Smooth muscle cell of the brain vasculature (primary cell): ENCODE data around the gene ATRIP.
A peak's percentile ranks its signal among the peaks of the same experiment; 100 is the strongest.

Experiments used
- DNase-seq: peaks from one replicate; pipeline ENCODE4 v3.0.0-alpha.2; 2012; ENCODE audit warnings: low read depth, low spot score

Gene ATRIP

GRCh38 chr3:48423241-48423882 lies 23.2 kb upstream of the ATRIP start:
- no peak for DNase-seq

DNA sequence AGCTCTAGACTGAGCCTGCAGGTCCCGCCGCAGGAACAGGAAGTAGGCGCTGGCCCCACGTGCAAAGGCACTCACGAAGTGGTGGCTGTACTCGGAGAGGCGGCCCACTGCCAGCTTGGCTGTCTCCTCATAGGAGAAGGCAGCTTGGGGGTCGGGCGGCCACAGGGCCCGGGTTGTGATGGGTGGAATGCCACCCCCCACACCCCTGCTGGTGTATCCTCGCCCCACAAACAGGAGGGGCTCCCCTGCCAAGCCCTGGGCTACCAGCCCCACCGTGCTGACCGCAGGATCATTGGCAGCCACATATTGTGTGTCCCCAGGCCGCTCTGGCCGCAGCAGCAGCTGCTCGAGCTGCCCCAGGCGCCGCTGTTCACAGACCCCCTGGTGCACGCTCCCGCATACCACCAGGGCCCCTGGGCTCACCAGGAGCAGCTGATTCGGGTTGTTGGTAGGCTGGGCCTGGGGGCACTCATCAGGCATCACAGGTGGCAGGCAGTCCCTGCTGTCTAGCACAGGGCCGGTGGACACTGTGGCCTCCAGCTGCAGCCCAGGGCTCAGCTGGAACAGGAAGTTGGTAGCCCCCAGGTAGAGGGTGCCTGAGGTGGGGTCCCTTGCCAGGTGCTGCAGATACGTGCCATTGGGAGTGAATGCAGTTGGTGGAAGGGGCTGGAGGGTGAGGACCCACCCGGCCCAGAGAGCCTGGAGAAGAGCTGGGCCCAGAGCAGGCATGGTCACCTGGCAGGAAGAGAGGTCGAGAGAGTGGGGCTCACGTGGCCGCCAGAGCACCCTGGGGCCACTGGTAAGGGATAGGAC lies 22.4 kb upstream of the ATRIP start:
- DNase-seq: no peak

DNA sequence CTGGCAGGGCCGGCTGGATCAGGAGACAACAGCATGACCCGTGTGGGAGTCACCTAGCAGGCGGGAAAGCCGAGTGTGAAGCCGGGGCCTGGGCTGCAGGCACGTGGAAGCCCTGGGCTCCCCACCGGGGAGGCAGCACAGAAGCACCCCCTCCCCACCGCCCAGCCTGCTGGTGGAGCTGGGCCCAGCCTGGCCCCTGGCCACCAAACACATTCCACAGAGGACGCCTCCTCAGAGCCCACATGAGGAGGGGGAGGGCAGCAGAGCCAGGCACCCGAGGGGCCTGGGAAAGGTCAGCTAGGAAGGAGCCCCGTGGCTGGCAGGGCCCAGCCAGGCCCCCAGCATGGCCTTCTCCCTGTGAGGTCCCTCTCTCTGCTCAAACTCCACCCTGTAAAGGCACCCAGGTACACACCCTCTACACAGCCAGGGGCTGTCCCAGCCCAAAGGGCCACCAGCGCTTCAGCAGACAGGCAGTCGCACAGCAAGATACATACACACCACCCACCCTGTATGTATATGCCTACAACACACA lies 21.2 kb upstream of the ATRIP start:
- DNase-seq: no peak

DNA sequence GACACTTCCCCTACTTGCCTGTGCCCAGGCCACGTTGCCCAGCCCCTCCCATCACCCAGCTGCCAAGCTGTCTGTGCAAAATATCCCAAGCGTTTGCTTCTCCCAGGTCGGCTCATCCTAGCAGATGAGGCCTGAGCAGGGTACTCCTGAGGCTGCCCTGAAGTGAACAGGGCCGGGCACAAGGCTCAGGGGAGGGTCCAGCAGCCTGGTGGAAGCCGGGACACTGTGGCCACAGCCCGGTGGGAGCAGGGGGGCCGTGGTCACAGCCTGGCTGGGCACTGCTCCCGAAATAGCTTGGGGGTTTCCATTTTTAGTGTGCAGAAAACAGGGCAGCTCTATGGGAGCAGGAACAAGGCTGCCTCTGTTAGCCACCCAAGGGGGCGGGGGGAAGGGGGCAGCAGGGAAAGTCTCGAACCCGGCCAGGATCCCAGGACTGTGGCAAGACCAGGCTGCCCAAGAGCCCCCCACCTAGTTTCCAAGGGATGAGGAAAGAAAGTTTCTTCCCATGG lies 20.1 kb upstream of the ATRIP start:
- DNase-seq: no peak

- DNase-seq: no peak
These were observed 19.4 kb upstream of the ATRIP start for GRCh38 chr3:48426944-48427629.

DNA sequence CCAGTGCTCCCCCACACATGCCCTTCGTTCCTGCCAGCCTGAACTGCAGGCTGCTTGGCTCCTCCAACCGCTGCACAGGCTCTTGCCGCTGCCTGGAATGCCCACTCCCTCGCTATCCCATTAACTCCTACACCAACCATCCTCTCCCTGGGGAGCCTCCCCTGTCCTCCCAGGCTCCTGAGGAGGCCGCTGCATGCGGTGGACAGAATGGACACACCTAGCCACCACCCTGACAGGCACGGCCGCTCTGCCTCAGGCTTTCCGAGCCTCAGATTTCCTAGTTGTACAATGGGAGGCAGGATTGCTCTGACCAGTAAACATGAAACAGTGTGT lies 18.9 kb upstream of the ATRIP start:
- DNase-seq: no peak

DNA sequence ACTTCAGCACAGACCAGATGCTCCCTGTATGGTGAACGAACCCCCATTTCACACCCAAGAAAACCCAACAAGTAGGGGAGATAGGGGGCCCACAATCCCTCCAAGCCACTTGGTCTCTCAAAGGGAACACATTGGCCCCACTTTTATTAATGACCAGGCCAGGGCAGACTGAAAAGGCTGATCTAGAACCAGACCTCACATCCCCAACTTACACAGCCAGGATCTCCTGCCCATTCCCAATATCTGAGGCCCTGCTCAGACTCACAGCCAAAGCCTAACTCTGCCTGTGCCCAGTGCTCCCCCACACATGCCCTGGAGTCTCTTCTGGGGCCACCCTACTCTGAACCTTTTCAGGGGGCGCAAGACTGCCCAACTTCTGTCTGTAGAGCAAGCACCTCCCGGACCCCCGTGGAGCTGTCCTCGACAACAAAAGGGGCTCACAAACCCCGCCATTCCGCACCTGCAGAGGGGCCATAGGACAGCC lies 18.4 kb upstream of the ATRIP start:
- DNase-seq: no peak

DNA sequence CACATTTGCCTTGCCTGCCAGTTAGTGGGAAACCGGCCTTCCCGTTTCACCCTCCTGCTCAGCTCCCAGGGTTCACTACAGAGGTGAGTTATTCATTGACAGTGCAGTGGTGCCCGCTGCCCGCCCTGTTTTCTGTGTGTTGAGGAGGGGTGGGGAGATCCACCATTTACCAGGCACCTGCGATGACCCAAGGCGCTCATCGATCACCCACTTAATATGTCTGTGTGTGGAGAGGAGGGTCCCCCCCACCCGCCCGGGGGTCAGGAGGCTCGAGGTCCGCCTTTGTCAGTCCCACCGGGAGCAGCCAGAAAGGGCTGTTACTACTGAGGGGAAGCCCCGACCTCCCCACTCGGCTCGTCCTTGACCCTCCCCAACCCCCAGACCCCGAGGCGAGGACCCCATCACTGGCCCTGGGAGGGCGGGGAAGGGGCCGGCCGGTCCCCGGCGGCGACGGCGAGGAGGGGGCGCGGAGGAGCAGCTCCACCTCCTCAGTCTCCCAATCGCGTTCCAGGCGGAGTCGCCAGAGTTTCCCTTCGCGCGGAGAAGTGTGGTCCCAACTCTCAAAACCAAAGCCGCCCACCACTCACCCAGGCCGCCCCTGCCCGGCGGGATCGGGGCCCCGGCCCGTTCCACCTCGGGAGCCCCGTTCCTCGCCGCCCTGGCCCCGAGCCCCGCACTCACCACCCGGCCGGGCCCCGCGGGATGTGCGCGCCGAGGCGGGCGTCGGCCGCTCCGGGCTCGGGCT lies 17.8 kb upstream of the ATRIP start:
- no peak for DNase-seq

DNA sequence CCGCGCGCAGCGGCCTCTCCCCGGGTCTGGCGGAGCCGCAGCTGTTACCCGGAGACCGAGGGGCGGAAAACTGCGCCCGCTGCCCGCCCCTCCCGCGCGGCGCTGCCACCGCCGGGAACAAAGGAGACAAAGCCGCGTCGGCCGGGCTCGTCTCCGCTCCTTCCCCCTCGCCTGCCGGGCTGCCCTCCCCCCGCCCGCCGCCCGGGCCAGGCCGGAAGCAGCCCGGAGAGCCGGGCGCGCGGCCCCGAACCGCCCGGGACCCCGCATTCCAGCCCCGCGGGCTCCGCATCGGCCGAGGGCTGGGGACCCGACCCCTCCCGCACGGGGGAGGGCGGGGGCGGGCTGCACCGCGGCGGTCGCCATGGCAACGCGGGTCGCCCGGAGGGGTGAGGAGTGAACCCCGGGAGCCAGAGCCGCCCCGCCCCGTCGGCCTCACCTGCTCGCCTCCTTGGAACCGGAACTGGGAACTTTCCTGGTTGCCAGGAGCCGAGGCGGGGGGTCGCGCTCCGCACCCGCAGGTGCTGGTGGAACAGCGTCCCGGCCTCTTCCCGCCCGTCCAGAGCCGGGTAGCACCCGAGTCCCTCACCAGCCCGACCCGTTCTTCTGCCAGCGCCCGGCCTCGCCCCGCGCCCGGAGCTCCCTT lies 17.1 kb upstream of the ATRIP start:
- no peak for DNase-seq

- no peak for DNase-seq
These were observed 16.4 kb upstream of the ATRIP start, which contains the start of gene PLXNB1 for GRCh38 chr3:48429960-48430707. TSS of gene PLXNB1 (minus strand) at chr3:48430086. CDS start at chr3:48424611, 5,475 bp downstream.

- DNase-seq: no peak
These were observed 15.8 kb upstream of the ATRIP start for GRCh38 chr3:48430708-48431101.

DNA sequence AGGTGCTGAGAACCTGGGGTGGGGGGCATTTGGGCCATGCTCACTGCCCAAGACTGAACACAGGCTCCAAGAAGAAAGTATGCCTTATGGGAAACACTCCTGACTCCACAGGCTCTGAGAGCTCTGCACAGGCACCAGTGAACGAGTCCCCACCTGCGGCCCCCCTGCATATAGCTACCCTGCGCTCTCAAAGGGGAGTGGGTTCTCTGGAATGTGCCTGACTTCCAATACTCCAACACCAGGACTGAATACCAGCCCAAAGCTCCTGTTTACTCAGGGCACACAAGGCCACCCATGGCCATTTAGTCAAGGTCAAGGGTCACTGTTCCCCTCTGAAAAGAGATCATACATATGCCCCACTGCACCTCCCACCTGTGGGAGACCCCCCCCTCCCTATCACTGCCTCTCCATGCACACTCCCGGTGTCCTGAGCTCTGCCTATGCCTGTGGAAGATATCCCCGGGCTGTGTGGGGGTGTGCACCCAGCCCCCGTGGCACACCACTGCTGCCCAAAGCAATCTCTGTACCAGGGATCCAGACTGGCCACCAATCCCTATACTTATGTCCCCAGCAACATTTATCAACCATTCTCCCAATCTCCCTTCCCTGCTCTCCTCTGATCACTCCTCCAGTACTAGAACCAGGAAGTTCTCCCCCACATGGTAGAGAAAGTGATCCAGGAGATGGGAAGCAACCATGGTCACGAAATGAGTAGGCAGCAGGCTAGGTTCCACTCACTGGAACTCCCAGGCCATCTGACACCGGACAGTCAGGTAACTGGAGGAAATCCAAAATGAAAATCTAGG lies 15.1 kb upstream of the ATRIP start:
- DNase-seq: no peak

- no peak for DNase-seq
These were observed 13.8 kb upstream of the ATRIP start for GRCh38 chr3:48432411-48433371.

GRCh38 chr3:48433472-48434118 lies 12.9 kb upstream of the ATRIP start:
- DNase-seq: no peak

DNA sequence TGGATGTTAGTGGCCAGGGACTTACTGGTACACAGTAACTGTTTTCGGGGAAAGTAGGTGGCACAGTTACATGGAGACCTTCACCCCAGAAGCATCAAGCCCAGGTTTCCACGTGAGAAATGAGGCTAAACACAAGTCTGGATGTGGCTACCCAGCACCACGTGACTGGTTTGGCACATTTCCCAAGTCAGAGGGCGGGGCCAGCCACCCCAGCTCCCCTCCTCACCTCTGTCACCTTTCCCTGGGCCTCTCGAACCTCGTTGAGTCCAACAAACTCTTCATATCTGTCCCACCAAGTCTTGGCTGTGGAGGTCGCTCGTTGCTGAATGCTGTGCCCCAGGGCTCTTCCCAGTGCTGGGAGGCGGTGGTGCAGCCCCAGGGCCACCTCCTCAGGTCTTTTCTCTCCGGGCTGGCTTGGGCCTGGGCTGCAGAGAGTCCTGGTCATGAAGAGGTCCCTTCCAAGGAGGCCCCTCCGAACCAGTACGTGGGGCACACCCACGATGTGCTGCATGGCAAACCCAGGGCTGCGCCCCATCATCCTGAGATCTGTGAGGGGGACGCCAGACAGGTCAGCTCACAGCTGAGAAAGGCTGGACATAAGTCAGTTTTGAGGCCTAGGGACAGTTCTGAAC lies 11.8 kb upstream of the ATRIP start:
- DNase-seq: no peak

DNA sequence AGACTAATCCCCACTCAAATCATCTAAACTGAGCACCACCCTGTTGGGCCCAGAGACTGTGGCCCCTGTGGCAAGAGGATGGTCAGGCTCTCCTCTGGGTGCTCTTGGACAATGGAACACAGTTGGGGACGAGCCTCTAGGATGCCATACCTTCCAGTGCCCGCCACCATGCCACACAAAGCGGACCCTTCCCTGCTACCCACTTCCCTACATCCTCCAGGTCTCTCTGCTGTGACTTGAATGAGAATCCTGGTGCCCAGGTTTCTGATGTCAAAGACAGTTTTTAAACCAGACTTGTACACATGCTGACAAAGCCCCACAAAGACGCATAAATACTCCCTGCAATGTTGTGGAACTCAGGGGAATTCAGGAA lies 11.3 kb upstream of the ATRIP start:
- no peak for DNase-seq

GRCh38 chr3:48435774-48436476 lies 10.6 kb upstream of the ATRIP start:
- DNase-seq: peak; percentile 69
